ENCODE measurements around the gene SIN3B. TPM values are rescaled to one million over a fixed set of nuclear protein-coding genes. Genes with fewer than 3 reads are reported as not detected.
A peak's percentile ranks its signal among the peaks of the same experiment; 100 is the strongest.

Gene SIN3B
- total RNA-seq, 3 donors from 2014 or later (not counting 1 experiment from before 2014, with no cell fraction given), result 58.4 to 70.1 (median 60.2) TPM

DNA sequence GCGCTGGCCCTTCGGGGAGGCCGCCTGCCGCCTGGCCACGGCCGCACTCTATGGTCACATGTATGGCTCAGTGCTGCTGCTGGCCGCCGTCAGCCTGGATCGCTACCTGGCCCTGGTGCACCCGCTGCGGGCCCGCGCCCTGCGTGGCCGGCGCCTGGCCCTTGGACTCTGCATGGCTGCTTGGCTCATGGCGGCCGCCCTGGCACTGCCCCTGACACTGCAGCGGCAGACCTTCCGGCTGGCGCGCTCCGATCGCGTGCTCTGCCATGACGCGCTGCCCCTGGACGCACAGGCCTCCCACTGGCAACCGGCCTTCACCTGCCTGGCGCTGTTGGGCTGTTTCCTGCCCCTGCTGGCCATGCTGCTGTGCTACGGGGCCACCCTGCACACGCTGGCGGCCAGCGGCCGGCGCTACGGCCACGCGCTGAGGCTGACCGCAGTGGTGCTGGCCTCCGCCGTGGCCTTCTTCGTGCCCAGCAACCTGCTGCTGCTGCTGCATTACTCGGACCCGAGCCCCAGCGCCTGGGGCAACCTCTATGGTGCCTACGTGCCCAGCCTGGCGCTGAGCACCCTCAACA, 60.8 kb downstream of the SIN3B start:
- Histone ChIP-seq H3K27ac (ENCODE audit: low read length) (no peak overlapping the region), H3K36me3 (ENCODE audit: control insufficient read depth, insufficient read depth, low read length) (no peaks in the 10 kb centered on the region), H3K4me3 (ENCODE audit: low read length) (no peak overlapping the region), H3K27me3 (ENCODE audit: control insufficient read depth, insufficient read depth, low read length) (no peaks in the 10 kb centered on the region), H3K4me1 (ENCODE audit: control insufficient read depth, insufficient read depth, low read length) (peaks cover 49% of the 10 kb centered on the region), H3K9me3 (ENCODE audit: control insufficient read depth, insufficient read depth, low read length) (no peaks in the 10 kb centered on the region)
- intact Hi-C loops (cut with micrococcal nuclease), result no loop called here
- ATAC-seq, result no peak
- H3K36me3 Mint-ChIP-seq, result no peaks in the 10 kb centered on the region
- no peaks in the 10 kb centered on the region for H3K27me3 Mint-ChIP-seq (ENCODE audit: low read depth in 2 of 2)
- no peak overlapping the region for H3K27ac Mint-ChIP-seq
- DNase-seq, result no peak
- 98% methylated on average over 48 of the region's 48 CpGs for WGBS (ENCODE audit: insufficient coverage)
- peaks cover 24 to 42% of the 10 kb centered on the region in 2 donors for H3K4me1 Mint-ChIP-seq
- H3K4me3 Mint-ChIP-seq, result no peak overlapping the region
- H3K9me3 Mint-ChIP-seq, result no peaks in the 10 kb centered on the region
- TF ChIP-seq, protein P1, sequence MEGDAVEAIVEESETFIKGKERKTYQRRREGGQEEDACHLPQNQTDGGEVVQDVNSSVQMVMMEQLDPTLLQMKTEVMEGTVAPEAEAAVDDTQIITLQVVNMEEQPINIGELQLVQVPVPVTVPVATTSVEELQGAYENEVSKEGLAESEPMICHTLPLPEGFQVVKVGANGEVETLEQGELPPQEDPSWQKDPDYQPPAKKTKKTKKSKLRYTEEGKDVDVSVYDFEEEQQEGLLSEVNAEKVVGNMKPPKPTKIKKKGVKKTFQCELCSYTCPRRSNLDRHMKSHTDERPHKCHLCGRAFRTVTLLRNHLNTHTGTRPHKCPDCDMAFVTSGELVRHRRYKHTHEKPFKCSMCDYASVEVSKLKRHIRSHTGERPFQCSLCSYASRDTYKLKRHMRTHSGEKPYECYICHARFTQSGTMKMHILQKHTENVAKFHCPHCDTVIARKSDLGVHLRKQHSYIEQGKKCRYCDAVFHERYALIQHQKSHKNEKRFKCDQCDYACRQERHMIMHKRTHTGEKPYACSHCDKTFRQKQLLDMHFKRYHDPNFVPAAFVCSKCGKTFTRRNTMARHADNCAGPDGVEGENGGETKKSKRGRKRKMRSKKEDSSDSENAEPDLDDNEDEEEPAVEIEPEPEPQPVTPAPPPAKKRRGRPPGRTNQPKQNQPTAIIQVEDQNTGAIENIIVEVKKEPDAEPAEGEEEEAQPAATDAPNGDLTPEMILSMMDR (IDR thresholded peaks at IDR 0.05), result no peak

DNA sequence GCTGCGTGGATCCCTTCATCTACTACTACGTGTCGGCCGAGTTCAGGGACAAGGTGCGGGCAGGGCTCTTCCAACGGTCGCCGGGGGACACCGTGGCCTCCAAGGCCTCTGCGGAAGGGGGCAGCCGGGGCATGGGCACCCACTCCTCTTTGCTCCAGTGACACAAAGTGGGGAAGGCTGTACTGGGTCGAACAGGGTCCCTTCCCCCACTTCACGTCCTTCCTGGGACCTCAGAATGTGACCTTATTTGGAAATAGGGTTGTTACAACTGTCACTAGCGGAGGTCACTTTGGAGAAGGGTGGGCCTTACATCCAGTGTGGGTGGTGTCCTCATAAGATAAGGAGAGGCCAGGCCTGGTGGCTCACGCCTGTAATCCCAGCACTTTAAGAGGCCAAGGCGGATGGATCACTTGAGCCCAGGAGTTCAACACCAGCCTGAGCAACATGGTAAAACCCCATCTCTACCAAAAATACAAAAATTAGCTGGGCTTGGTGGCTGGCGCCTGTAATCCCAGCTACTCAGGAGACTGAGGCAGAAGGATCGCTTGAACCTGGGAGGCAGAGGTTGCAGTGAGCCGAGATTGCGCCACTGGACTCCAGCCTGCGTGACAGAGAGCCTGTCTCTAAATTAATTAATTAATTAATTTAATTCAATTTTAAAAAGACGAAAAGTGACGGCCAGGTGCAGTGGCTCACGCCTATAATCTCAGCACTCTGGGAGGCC, 61.4 kb downstream of the SIN3B start:
- ATAC-seq, result no peak
- no peaks in the 10 kb centered on the region for H3K27me3 ChIP-seq (ENCODE audit: control insufficient read depth, insufficient read depth, low read length)
- DNase-seq, result no peak
- H3K4me3 ChIP-seq (ENCODE audit: low read length), result no peak overlapping the region
- no peaks in the 10 kb centered on the region for H3K36me3 ChIP-seq (ENCODE audit: control insufficient read depth, insufficient read depth, low read length)
- WGBS (ENCODE audit: insufficient coverage), result 91% methylated on average over 18 of the region's 24 CpGs
- H3K9me3 ChIP-seq (ENCODE audit: control insufficient read depth, insufficient read depth, low read length), result no peaks in the 10 kb centered on the region
- intact Hi-C loops (cut with micrococcal nuclease), result no loop called here
- no peaks in the 10 kb centered on the region for H3K9me3 Mint-ChIP-seq
- peaks cover 24 to 42% of the 10 kb centered on the region in 2 donors for H3K4me1 Mint-ChIP-seq
- H3K4me1 ChIP-seq (ENCODE audit: control insufficient read depth, insufficient read depth, low read length), result peaks cover 49% of the 10 kb centered on the region
- no peak overlapping the region for H3K27ac Mint-ChIP-seq
- H3K36me3 Mint-ChIP-seq, result no peaks in the 10 kb centered on the region
- no peaks in the 10 kb centered on the region for H3K27me3 Mint-ChIP-seq (ENCODE audit: low read depth in 2 of 2)
- H3K27ac ChIP-seq (ENCODE audit: low read length), result no peak overlapping the region
- TF ChIP-seq, protein P1 (IDR thresholded peaks at IDR 0.05), result no peak
- peak overlapping the region; percentile 59 for H3K4me3 Mint-ChIP-seq

- peaks cover 24 to 46% of the 10 kb centered on the region in 2 donors for H3K4me1 Mint-ChIP-seq
- H3K4me1 ChIP-seq (ENCODE audit: control insufficient read depth, insufficient read depth, low read length), result peaks cover 60% of the 10 kb centered on the region
- no peaks in the 10 kb centered on the region for H3K9me3 Mint-ChIP-seq
- H3K9me3 ChIP-seq (ENCODE audit: control insufficient read depth, insufficient read depth, low read length), result no peaks in the 10 kb centered on the region
- no peak overlapping the region for H3K27ac Mint-ChIP-seq
- H3K4me3 ChIP-seq (ENCODE audit: low read length), result no peak overlapping the region
- ATAC-seq (no peak), DNase-seq (no peak)
- H3K27me3 ChIP-seq (ENCODE audit: control insufficient read depth, insufficient read depth, low read length), result no peaks in the 10 kb centered on the region
- no peaks in the 10 kb centered on the region for H3K27me3 Mint-ChIP-seq (ENCODE audit: low read depth in 2 of 2)
- no peaks in the 10 kb centered on the region for H3K36me3 Mint-ChIP-seq
- H3K27ac ChIP-seq (ENCODE audit: low read length), result no peak overlapping the region
- 85% methylated on average over 12 of the region's 12 CpGs for WGBS (ENCODE audit: insufficient coverage)
- H3K4me3 Mint-ChIP-seq, result no peak overlapping the region
- intact Hi-C loops (cut with micrococcal nuclease), result no loop called here
- no peaks in the 10 kb centered on the region for H3K36me3 ChIP-seq (ENCODE audit: control insufficient read depth, insufficient read depth, low read length)
- TF ChIP-seq, protein P1 (IDR thresholded peaks at IDR 0.05), result no peak
Observed at GRCh38 chr19:16891696-16892382, 62.6 kb downstream of the SIN3B start.
